NCI-H510A treated with DMSO at 0.1 percent for 48 hours (cell line): ENCODE measurements around the gene SDR42E2.
"Not testable (repeated sequence)": the region's sequence is repeated elsewhere in the genome, so short reads cannot be mapped to it uniquely, and the experiment has no call there.

Source experiments
- DNase-seq: peaks from one replicate; lab custom pipeline; 2025; lab: John Stamatoyannopoulos, UW

SDR42E2 gene

GRCh38 chr16:22161999-22162655, at the start of gene SDR42E2:
SDR42E2 (plus strand) TSS chr16:22162506; CDS start chr16:22165583, 3,077 bp downstream.
- peak; percentile 28 for DNase-seq

- no peak for DNase-seq
Measured at GRCh38 chr16:22116095-22116700, 46.1 kb upstream of the SDR42E2 start.

GRCh38 chr16:22117609-22118008, 44.7 kb upstream of the SDR42E2 start:
- DNase-seq, result no peak

GRCh38 chr16:22120440-22120839, 41.9 kb upstream of the SDR42E2 start:
- no peak for DNase-seq

DNA sequence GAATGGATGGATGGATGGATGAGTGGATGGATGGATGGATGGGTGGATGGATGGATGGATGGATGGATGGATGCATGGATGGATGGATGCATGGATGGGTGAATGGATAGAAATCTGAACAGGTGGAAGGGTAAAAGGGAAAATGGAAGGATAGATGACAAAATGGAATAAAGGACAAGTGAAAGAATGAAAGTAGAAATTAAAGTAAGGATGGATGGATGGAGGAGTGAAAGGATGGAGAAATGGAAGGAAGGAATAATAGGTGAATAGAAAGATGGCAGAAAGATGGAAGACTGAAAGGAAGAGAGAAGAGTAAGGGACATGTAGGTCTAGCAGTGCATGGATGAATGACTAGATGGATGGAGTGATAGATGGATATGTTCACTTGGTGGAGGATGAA, 40.1 kb upstream of the SDR42E2 start:
- no peak for DNase-seq

- no peak for DNase-seq
Measured at GRCh38 chr16:22123146-22123545, 39.2 kb upstream of the SDR42E2 start.

DNA sequence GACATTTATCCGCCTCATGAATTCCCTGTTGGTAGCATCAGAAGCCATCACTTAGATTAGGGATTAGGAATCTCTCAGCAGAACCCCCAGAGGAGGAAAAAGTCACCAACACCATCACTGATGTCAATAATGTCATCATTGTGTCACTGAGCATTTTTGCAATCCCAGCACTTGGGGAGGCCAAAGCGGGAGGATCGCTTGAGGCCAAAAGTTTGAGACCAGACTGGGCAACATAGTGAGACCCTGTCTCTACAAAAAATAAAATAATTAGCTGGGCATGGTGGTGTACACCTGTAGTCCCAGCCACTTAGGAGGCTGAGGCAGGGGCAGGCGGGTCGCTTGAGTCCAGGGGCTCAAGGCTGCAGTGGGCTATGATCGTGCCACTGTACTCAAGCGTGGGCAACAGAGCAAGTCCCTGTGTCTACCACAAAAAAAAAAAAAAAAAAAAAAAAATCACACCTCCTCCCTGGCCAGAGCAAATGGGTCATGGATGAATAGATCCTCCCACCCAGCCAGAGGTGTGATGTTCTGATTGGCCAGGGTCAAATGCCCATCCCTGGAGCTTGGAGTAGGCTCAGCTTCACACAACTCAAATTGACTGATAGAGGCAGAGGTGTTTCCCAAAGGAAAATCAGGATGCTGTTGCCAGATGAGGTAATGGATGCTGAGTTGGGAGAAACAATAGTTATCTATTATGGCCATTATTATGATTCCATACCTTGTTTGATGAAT, 38.4 kb upstream of the SDR42E2 start:
- no peak for DNase-seq

DNA sequence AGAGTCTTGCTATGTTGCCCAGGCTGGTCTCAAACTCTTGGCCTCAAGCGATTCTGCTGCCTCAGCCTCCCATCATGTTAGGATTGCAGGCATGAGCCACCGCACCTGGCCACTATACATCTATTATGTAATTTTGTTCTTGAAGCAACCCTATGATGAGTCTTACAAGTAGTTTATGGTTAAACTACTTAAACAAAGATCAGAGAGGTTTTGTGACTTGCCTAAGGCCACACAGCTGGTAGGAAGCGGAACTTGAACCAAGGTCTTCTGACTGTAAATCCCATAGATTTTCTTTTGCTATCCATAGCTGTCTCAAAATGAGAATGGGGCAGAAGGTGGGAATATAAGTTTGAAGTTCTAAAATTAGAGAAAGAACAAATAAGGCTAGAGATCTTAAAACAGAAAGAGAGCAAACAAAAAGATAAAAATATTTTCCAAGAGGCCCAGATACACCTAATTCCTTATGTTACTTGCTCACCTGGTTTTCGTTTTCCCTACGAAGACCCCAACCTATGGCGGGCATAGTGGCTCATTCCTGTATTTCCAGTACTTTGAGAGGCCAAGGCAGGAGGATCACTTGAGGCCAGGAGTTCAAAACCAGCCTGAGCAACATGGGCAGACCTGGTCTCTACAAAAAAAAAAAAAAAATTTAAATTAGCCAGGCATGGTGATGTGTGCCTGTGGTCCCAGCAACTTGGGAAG, 37.6 kb upstream of the SDR42E2 start:
- no peak for DNase-seq

DNA sequence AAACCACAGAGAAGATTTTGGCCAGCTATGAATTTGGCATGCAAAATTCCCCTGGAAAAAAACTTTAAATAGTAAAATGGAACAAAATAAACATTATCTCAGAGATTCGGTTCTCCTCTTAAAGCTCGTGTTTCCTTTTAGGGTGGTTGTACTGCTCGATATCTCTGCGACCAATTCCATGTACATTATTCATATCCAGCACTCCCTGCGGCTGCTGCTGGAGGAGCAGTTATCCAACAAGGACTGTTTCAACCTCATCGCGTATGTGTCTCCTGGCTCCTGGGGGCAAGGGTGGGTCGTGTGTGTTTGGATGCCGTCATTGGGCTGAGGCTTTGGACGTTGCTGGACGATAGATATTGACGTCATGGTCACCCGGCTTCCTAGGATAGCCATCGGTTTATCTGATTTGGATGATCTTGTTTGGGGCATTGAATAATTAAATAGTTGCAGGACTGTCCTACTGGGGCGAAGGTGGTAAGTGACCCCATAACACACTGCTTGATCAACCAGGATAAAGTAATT, 36.2 kb upstream of the SDR42E2 start:
- no peak for DNase-seq

DNA sequence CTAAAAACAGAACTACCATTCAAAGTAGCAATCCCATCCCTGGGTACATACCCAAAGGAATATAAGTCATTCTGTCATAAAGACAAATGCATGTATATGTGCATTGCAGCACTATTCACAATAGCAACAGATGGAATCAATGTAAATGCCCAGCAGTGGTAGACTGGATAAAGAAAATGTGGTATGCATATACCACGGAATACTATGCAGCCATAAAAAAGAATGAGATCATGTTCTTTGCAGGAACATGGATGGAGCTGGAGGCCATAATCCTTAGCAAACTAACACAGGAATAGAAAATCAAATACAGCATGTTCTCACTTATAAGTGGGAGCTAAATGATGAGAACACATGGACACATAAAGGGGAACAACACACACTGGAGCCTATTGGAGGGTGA, 33.8 kb upstream of the SDR42E2 start:
- DNase-seq, result not testable (repeated sequence)

- DNase-seq, result no peak
Measured at GRCh38 chr16:22130528-22130927, 31.8 kb upstream of the SDR42E2 start.

DNA sequence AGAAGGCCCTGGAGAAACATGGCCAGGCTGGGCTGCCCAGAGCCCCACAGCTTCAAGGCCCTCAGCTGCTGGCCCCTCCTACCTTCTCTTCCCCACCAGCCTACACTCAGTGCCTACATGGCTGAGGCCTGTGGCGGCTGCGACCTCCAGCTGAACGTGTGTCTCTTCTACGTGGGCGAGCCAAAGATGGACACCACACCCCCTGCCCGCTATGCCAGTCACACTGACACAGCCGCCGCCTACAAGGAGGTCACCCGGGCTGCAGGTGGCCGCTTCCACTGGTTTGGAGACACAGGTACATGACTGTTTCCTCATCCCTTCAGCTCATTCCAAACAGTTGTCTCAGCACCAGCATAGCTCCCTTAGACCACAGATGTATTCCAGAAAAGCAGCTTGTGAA, 29.5 kb upstream of the SDR42E2 start:
- DNase-seq, result no peak

GRCh38 chr16:22138482-22138881, 23.8 kb upstream of the SDR42E2 start:
- no peak for DNase-seq

DNA sequence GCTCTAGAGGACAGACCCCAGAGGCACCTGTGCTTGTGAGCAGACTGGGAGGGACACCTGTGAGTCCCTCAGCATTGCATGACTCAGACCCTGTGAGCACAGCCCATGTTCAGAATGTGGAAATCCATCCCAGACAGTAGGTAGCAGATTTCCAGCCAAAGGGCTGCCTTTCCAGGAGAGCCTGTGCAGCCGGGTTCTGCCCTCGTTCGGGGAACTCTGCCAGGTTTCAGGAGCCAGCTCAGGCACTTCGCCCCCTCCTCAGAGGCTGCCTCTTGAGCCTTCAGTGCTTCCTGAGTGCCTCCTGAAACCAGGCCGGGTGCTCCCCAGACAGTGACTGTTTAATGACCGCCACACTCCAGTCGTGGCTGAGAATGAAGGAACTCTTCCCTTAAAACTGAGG, 23.3 kb upstream of the SDR42E2 start:
- no peak for DNase-seq

- no peak for DNase-seq
Measured at GRCh38 chr16:22139732-22140131, 22.6 kb upstream of the SDR42E2 start.

- no peak for DNase-seq
Measured at GRCh38 chr16:22141767-22142166, 20.5 kb upstream of the SDR42E2 start.

DNA sequence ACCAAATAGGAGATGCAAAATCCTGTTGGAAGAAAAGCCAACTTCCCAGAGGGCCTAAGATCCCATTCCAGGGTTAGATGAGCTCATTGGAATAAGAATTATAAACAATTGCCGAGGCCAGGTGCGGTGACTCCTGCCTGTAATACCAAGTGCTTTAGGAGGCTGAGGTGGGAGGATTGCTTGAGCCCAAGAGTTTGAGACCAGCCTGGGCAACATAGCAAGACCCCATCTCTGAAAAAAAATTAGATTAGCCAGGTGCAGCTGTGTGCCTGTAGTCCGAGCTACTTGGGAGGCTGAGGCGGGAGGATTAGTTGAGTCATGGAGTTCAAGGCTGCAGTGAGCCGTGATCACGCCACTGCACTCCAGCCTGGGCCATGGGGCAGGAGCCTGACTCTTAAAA, 17.8 kb upstream of the SDR42E2 start:
- DNase-seq, result no peak

DNA sequence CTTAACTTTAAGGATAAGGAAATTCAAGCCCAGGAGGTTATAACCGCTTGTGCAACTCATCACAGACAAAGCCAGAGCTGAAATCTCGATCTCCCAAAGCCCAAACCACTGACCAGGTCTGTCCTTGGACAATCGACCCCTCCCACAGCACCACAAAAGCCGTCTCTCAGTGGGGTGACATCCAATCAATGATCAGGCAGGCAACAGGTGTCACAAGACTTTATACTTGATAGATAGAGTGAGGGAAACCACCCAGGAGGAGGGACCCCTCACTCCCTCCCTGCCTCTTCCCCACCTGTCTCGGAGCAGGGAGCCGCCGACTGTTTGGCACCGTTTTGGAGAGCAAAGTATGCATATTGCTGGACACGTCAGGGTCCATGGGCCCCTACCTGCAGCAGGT, 14.5 kb upstream of the SDR42E2 start:
- no peak for DNase-seq

DNA sequence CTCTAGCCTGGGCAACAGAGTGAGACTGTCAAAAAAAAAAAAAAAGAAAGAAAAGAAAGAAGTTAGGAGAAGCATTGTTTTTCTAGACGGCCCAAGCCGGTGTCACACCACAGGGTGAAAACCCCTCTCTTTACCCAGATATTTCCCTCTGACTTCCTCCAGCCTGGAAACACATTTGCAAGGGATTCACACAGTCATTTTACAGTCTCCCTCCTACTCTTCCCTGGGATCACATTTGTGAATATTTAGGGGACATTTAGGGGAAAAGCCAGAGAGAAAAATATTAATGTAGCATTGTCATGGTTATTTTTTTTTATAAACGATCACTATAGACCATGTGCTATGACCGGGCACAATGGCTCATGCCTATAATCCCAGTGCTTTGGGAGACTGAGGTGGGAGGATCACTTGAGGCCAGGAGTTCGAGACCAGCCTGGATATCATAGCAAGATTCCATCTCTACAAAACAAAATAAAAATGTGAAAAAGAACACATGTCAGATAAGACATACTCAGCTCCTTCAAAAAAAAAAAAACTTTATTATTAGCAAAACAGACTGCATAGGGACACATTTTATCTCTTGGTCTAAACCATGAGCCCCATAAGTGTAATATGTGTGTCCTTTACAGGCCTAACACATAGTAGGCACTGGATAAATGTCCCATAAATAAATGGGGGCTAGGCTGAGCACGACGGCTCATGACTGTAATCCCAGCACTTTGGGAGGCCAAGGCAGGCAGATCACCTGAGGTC, 10.9 kb upstream of the SDR42E2 start:
- no peak for DNase-seq

GRCh38 chr16:22152316-22152715, 10.0 kb upstream of the SDR42E2 start:
- DNase-seq, result no peak

GRCh38 chr16:22153078-22153477, 9.2 kb upstream of the SDR42E2 start:
- DNase-seq, result not testable (repeated sequence)

- DNase-seq, result no peak
Measured at GRCh38 chr16:22161401-22161800, 905 bp upstream of the SDR42E2 start.
